Gastrocnemius medialis (tissue), 4 donors: Measurements from ENCODE around the gene PTPRJ.

Experiments used
- POLR2A ChIP-seq, 2 donors: fragments of 450-650 bp; IDR thresholded peaks; one replicate each; pipeline ENCODE4 v1.6.1; 2017; ENCODE audit warnings: antibody characterized with exemption in 2 of 2, mild to moderate bottlenecking in 2 of 2, moderate library complexity in 2 of 2
- TF ChIP-seq, protein P1 (sequence below), 5 experiments: fragments of 450-650 bp in 3 of 5; fragments of 200-600 bp in 2 of 5; sonication (generic) in 2 of 5; IDR thresholded peaks in 4 of 5; conservative IDR thresholded peaks in 1 of 5; 1 replicate in 4 of 5; 2 replicates in 1 of 5; pipeline ENCODE4 v1.5.1; 2016 to 2019; ENCODE audit warnings: antibody characterized with exemption in 5 of 5, mild to moderate bottlenecking in 3 of 5, moderate library complexity in 3 of 5

- TF ChIP-seq, protein P1, sequence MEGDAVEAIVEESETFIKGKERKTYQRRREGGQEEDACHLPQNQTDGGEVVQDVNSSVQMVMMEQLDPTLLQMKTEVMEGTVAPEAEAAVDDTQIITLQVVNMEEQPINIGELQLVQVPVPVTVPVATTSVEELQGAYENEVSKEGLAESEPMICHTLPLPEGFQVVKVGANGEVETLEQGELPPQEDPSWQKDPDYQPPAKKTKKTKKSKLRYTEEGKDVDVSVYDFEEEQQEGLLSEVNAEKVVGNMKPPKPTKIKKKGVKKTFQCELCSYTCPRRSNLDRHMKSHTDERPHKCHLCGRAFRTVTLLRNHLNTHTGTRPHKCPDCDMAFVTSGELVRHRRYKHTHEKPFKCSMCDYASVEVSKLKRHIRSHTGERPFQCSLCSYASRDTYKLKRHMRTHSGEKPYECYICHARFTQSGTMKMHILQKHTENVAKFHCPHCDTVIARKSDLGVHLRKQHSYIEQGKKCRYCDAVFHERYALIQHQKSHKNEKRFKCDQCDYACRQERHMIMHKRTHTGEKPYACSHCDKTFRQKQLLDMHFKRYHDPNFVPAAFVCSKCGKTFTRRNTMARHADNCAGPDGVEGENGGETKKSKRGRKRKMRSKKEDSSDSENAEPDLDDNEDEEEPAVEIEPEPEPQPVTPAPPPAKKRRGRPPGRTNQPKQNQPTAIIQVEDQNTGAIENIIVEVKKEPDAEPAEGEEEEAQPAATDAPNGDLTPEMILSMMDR (IDR thresholded peaks at IDR 0.05 in 4 of 5, conservative IDR thresholded peaks at IDR 0.05 in 1 of 5), result no peak
- TF ChIP-seq POLR2A (IDR thresholded peaks at IDR 0.05), result no peak
These were observed 98.3 kb downstream of the PTPRJ start for GRCh38 chr11:48078689-48079088.
